HL-60 (cell line): ENCODE measurements around the gene TMEM53.

Experiments used
- DNase-seq, 2 experiments: peaks; one replicate each; pipeline ENCODE4 v3.0.0-alpha.2; 2010 to 2020; ENCODE audit warnings: low read depth in 1 of 2, low spot score in 1 of 2
- H3K27ac ChIP-seq: fragments of 250-450 bp; sonication (Bioruptor Pico); replicated peaks from 2 replicates; pipeline ENCODE4 v1.5.1; 2020; ENCODE audit warnings: mild to moderate bottlenecking, moderate library complexity
- H3K27me3 ChIP-seq: fragments of 250-450 bp; sonication (Bioruptor Pico); 2 replicates; pipeline ENCODE4 v1.5.1; 2021; ENCODE audit warnings: mild to moderate bottlenecking, moderate library complexity; ENCODE audit not compliant: insufficient read depth, poor library complexity, severe bottlenecking
- H3K4me3 ChIP-seq: replicated peaks from 2 replicates; pipeline ENCODE4 v1.5.1; 2011; ENCODE audit warnings: mild to moderate bottlenecking, control low read depth, low read length; ENCODE audit not compliant: insufficient read depth
- GABPA ChIP-seq: IDR thresholded peaks from 2 replicates; pipeline ENCODE4 v1.6.1; 2012; ENCODE audit warnings: low read depth
- POLR2AphosphoS5 ChIP-seq: IDR thresholded peaks from 2 replicates; pipeline ENCODE4 v1.6.1; 2012; ENCODE audit warnings: low read depth
- SPI1 ChIP-seq: IDR thresholded peaks from 2 replicates; pipeline ENCODE4 v1.6.1; 2012; ENCODE audit warnings: low read depth, mild to moderate bottlenecking, borderline replicate concordance
- TF ChIP-seq, protein P1 (sequence below): IDR thresholded peaks from one replicate; pipeline ENCODE4 v1.5.1; 2011; ENCODE audit warnings: low read length, control low read depth, inconsistent platforms; ENCODE audit not compliant: insufficient read depth
- TF ChIP-seq, protein P2 (sequence below): IDR thresholded peaks from 2 replicates; pipeline ENCODE4 v1.6.1; 2012; ENCODE audit warnings: low read depth; ENCODE audit not compliant: insufficient replicate concordance

TMEM53 gene

DNA sequence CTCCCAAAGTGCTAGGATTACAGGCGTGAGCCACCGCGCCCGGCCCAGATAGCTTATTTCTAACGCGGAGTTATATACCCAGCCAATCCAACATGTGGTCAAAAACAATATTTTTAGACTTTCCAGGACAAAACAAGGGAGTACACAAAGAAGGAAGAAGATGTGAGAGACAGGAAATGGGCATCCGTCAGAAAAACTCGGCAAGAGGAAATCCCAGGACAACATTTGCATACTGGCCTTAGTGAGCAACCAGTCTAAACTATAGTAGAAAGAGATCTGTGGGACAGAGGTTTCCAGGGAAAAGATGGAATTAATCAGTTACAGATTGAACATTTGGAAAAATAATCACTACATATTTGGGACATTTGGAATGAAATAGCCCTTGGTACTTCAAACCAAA, 11.6 kb upstream of the TMEM53 start:
- H3K27ac ChIP-seq = peak overlapping the region; percentile 90
- no peak for DNase-seq
- TF ChIP-seq GABPA = no peak
- TF ChIP-seq, protein P1, sequence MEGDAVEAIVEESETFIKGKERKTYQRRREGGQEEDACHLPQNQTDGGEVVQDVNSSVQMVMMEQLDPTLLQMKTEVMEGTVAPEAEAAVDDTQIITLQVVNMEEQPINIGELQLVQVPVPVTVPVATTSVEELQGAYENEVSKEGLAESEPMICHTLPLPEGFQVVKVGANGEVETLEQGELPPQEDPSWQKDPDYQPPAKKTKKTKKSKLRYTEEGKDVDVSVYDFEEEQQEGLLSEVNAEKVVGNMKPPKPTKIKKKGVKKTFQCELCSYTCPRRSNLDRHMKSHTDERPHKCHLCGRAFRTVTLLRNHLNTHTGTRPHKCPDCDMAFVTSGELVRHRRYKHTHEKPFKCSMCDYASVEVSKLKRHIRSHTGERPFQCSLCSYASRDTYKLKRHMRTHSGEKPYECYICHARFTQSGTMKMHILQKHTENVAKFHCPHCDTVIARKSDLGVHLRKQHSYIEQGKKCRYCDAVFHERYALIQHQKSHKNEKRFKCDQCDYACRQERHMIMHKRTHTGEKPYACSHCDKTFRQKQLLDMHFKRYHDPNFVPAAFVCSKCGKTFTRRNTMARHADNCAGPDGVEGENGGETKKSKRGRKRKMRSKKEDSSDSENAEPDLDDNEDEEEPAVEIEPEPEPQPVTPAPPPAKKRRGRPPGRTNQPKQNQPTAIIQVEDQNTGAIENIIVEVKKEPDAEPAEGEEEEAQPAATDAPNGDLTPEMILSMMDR = no peak
- TF ChIP-seq, protein P2, sequence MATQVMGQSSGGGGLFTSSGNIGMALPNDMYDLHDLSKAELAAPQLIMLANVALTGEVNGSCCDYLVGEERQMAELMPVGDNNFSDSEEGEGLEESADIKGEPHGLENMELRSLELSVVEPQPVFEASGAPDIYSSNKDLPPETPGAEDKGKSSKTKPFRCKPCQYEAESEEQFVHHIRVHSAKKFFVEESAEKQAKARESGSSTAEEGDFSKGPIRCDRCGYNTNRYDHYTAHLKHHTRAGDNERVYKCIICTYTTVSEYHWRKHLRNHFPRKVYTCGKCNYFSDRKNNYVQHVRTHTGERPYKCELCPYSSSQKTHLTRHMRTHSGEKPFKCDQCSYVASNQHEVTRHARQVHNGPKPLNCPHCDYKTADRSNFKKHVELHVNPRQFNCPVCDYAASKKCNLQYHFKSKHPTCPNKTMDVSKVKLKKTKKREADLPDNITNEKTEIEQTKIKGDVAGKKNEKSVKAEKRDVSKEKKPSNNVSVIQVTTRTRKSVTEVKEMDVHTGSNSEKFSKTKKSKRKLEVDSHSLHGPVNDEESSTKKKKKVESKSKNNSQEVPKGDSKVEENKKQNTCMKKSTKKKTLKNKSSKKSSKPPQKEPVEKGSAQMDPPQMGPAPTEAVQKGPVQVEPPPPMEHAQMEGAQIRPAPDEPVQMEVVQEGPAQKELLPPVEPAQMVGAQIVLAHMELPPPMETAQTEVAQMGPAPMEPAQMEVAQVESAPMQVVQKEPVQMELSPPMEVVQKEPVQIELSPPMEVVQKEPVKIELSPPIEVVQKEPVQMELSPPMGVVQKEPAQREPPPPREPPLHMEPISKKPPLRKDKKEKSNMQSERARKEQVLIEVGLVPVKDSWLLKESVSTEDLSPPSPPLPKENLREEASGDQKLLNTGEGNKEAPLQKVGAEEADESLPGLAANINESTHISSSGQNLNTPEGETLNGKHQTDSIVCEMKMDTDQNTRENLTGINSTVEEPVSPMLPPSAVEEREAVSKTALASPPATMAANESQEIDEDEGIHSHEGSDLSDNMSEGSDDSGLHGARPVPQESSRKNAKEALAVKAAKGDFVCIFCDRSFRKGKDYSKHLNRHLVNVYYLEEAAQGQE = no peak
- TF ChIP-seq SPI1 = no peak
- no peak for TF ChIP-seq POLR2AphosphoS5
- no peak overlapping the region for H3K4me3 ChIP-seq
- H3K27me3 ChIP-seq = no peaks in the 10 kb centered on the region

- DNase-seq = no peak
- TF ChIP-seq, protein P1 = no peak
- TF ChIP-seq GABPA = no peak
- TF ChIP-seq, protein P2 = no peak
- no peak for TF ChIP-seq POLR2AphosphoS5
- Histone ChIP-seq H3K27ac (peak overlapping the region; percentile 90), H3K4me3 (no peak overlapping the region), H3K27me3 (no peaks in the 10 kb centered on the region)
Observed at GRCh38 chr1:44685218-44685617, 10.9 kb upstream of the TMEM53 start.

DNA sequence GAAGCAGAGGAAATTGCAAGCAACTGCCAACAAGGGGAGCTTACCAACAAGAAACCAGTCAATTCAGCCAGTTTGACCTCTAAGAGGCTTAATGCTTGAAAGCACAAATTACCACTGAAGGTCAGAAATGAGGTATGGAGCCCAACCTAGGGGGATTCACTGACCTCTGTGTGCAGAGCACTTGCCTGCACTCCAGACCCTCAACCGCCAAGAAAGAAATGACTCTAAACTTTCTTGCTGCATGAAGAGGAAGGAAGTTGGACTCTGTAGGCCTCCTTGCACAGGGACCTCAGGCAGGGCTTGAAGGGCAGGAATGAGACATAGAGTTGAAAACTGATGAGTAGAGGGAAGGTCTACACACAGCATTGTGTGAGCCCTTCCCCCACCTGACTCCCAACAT, 10.2 kb upstream of the TMEM53 start:
- no peak for TF ChIP-seq GABPA
- peak; percentile 73 for TF ChIP-seq POLR2AphosphoS5
- TF ChIP-seq, protein P1 = no peak
- TF ChIP-seq, protein P2 = no peak
- peak; percentile 79; the same call in 1 of the 2 replicates for TF ChIP-seq SPI1
- Histone ChIP-seq H3K4me3 (no peak overlapping the region), H3K27ac (peak overlapping the region; percentile 90), H3K27me3 (no peaks in the 10 kb centered on the region)
- peak; percentile 40 to 90 for DNase-seq
